ENCODE results near the gene COL6A2.

DNA sequence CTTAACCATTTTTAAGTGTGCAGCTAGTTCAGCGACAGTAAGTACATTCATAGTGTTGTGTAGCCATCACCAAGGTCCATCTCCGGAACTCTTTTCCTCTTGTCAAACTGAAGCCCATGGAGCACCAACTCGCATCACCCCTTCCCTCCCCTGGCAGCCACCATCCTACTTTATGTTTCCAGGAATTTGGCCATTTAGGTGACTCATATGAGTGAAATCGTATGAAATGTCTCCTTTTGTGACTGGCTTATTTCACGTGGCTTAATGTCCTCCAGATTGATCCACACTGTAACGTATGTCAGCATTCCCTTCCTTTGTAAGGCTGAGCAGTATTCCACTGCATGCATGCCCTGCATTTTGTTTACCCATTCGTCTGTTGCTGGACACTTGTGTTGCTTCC is 2.5 kb downstream of the COL6A2 start:
- TF ChIP-seq, protein P1, sequence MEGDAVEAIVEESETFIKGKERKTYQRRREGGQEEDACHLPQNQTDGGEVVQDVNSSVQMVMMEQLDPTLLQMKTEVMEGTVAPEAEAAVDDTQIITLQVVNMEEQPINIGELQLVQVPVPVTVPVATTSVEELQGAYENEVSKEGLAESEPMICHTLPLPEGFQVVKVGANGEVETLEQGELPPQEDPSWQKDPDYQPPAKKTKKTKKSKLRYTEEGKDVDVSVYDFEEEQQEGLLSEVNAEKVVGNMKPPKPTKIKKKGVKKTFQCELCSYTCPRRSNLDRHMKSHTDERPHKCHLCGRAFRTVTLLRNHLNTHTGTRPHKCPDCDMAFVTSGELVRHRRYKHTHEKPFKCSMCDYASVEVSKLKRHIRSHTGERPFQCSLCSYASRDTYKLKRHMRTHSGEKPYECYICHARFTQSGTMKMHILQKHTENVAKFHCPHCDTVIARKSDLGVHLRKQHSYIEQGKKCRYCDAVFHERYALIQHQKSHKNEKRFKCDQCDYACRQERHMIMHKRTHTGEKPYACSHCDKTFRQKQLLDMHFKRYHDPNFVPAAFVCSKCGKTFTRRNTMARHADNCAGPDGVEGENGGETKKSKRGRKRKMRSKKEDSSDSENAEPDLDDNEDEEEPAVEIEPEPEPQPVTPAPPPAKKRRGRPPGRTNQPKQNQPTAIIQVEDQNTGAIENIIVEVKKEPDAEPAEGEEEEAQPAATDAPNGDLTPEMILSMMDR (IDR thresholded peaks at IDR 0.05), result no peak
- TF ChIP-seq EZH2 (IDR thresholded peaks at IDR 0.05), result no peak
- TF ChIP-seq EZH2phosphoT487 (IDR thresholded peaks at IDR 0.05), result no peak

Data from neural progenitor cell (in vitro differentiated cells).